GM21526 (cell line): ENCODE data around the gene MALAT1.
"Not testable (repeated sequence)": the region's sequence is repeated elsewhere in the genome, so short reads cannot be mapped to it uniquely, and the experiment has no call there.

Experiments
- ATAC-seq: cut with Tn5 transposase; IDR thresholded peaks from one replicate; pipeline ENCODE4 v1.9.1; 2021; ENCODE audit warnings: moderate library complexity; ENCODE audit not compliant: unreplicated experiment, low FRiP score

The MALAT1 gene

DNA sequence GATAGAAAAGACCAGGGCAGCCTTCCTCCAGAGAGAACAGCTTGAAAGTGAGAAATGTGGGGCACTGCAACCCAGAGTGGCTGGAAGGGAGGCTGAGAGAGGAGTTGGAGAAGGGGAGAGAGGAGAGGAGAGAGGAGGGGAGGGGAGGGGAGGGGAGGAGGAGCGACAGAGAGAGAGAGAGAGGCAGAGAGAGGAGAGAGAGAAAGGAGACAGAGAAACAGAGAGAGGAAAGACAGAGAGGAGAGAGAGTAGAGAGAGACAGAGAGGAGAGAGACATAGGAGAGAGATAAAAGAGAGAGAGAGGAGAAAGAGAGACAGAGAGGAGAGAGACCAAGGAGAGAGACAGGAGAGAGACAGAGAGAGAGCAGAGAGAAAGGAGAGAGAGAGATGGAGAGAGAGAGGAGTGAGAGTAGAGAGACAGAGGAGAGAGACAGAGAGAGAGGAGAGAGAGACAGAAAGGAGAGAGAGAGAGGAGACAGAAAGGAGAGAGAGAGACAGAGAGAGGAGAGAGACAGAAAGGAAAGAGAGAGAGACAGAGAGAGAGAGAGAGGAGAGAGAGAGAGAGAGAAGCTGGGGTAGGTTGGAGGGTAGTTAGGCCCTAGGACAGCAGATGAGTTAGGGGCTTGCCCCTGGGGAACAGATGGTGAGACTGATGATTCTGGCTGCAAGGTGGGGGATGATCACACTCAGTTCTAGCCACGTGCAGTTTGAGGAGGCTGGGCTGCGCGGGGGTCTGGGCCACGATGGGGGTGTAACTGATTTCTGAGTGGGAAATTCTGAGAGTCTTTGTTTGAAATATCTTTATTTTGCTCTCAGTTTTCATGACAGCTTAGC is 17.5 kb downstream of the MALAT1 start:
- no peak for ATAC-seq

DNA sequence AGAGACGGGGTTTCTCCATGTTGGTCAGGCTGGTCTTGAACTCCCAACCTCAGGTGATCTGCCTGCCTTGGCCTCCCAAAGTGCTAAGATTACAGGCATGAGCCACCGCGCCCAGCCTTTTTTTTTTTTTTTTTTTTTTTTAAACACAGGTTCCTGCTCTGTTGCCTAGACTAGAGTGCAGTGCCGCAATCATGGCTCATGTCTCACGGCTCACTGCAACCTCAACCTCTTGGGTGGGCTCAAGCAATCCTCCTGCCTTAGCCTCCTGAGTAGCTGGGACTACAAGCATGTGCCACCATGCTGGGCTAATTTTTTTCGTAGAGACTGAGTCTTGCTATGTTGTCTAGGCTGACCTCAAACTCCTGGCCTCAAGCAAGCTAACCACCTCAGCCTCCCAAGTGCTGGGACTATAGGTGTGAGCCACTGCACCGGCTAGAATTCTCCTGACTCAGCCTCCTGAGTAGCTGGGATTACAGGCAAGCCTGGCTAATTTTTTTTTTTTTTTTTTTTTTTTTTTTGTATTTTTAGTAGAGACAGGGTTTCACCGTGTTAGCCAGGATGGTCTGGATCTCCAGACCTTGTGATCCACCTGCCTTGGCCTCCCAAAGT is 20.2 kb downstream of the MALAT1 start:
- not testable (repeated sequence) for ATAC-seq

DNA sequence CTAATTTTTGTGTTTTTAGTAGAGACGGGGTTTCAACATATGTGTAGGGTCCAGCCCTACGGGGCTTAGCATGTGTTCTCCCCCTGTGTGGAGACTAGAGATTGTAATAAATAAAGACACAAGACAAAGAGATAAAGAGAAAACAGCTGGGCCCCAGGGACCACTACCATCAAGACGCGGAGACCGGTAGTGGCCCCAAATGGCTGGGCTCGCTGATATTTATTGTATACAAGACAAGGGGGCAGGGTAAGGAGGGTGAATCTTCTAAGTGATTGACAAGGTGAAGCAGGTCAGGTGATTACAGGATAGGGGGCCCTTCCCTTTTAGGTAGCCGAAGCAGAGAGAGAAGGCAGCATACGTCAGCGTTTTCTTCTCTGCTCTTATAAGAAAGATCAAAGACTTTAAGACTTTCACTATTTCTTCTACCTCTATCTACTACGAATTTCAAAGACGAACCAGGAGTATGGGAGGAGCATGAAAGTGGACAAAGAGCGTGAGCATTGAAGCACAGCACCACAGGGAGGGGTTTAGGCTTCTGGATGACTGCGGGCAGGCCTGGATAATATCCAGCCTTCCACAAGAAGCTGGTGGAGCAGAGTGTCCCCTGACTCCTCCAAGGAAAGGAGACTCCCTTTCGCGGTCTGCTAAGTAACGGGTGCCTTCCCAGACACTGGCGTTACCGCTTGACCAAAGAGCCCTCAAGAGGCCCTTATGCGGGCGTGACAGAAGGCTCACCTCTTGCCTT is 23.1 kb downstream of the MALAT1 start:
- not testable (repeated sequence) for ATAC-seq

DNA sequence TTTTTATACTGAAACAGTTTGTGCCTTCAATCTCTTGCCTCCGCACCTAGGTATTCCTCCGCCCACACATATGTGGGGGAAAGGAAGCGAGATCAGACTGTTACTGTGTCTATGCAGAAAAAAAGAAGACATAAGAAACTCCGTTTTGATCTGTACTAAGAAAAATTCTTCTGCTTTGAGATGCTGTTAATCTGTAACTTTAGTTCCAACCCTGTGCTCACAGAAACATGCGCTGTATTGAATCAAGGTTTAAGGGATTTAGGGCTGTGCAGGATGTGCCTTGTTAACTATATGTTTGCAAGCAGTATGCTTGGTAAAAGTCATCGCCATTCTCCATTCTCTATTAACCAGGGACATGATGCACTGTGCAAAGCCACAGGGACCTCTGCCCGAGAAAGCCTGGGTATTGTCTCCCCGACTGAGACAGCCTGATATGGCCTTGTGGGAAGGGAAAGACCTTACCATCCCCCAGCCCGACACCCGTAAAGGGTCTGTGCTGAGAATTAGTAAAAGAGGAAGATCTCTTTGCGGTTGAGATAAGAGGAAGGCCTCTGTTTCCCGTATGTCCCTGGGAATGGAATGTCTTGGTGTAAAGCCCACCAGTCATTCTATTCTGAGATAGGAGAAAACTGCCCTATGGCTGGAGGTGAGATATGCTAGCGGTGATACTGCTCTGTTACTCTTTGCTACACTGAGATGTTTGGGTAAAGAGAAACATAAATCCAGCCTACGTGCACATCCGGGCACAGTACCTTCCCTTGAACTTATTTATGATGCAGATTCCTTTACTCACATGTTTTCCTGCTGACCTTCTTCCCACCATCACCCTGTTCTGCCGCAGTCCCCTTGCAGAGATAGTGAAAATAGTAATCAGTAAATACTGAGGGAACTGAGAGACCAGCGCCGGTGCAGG is 24.1 kb downstream of the MALAT1 start:
- not testable (repeated sequence) for ATAC-seq

DNA sequence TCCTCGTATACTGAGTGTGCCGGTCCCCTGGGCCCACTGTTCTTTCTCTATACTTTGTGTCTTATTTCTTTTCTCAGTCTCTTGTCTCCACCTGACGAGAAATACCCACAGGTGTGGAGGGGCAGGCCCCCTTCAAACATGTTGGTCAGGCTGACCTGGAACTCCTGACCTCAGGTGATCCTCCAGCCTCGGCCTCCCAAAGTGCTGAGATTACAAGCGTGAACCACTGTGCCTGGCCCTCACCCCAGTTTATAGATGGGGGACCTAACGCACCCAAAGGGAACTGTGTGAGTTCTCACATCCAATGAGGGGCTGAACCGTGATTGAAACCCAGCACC is 24.8 kb downstream of the MALAT1 start:
- not testable (repeated sequence) for ATAC-seq

DNA sequence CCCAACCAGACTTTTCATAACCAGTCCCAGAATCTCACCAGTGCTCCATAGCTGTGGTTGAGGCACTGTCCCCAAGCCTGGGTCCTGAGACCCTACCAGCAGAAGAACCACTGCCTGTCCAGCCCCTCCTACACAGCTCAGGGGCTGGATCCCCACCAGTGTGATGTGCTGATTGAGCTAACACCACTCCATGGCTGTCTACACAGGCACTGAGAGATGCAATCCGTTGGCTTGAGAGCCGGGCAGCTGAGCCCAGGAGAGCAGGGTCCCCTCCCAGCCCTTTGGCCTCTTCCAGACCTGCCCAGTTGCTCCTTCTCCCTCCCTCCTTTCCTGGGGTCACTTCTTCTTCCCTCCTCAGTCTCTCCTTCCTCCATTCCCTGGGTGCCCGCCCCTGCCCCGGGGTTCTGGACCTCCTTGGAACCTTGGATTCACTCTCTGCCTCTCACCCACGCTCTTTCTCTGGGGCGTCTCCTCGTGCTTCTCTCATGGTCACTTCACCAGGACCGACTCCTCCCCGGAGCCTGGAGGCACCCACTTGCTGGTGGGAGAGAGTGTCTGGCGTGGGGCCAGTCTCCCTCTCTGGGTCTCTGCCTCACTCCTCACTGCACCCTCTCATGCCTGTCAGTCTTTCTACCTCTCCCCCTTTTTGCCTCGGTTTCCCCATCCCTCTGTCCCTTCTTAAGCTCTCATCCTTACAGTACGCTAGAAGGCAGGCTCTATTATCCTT is 25.3 kb downstream of the MALAT1 start:
- ATAC-seq = no peak

DNA sequence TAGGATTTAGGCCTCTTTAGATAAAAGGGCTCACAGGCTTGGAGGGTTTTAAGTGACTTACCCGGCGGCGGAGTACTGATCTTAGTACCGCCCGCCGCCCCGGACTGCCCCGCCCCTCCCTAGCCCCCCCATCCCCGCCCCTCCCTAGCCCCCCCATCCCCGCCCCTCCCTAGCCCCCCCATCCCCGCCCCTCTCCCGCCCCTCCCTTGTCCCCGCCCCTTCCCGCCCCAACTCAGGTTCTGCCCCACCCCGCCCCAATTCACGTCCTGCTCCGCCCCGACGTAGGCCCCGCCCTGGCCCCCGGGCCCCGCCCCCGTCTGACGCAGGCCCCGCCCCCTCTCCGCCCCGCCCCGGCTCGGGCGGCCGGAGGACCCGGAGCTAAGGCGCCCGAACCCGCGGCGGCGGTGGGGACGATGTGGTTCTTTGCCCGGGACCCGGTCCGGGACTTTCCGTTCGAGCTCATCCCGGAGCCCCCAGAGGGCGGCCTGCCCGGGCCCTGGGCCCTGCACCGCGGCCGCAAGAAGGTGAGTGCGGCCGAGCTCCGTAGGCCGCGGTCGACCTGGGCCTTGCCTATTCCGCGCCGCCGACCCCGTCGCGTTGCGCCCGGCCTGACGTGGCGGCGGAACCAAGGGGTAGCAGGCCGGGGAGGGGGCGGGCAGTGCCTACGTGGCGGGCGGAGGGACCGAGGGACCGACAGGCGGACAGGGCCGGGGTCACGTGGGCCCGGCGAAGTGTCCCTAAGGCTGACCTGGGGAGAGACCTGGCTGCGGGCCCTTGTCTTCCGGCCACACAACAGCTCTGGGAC is 26.1 kb downstream of the MALAT1 start, which contains the start of gene SCYL1:
Gene SCYL1, plus strand, starts transcription at position 343 of the 805 bp plus-strand sequence. Its CDS starts 71 bp downstream, at position 414.
- ATAC-seq = no peak

DNA sequence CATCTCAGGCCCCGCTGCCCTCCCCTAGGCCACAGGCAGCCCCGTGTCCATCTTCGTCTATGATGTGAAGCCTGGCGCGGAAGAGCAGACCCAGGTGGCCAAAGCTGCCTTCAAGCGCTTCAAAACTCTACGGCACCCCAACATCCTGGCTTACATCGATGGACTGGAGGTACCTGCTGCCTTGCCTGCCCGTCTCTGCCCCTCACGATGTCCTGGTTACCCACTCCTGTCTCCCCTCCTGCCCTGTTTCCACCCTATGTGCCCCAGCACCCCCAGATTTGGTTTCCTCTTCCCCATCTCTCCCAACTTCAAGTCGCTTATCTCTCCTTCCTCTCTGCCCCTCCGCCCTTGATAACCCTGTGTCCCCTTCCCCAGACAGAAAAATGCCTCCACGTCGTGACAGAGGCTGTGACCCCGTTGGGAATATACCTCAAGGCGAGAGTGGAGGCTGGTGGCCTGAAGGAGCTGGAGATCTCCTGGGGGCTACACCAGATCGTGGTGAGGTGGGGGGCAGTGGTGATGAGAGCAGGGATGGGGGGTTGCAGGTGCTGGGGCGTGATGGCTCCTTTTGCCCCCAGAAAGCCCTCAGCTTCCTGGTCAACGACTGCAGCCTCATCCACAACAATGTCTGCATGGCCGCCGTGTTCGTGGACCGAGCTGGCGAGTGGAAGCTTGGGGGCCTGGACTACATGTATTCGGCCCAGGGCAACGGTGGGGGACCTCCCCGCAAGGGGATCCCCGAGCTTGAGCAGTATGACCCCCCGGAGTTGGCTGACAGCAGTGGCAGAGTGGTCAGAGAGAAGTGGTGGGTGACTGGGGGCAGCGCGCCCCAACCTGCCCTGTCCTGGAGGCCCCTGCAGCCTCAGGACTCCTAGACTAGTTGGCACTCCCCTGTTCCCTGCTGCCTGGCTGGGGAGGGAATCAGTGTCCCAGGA is 27.0 kb downstream of the MALAT1 start:
- ATAC-seq = no peak

DNA sequence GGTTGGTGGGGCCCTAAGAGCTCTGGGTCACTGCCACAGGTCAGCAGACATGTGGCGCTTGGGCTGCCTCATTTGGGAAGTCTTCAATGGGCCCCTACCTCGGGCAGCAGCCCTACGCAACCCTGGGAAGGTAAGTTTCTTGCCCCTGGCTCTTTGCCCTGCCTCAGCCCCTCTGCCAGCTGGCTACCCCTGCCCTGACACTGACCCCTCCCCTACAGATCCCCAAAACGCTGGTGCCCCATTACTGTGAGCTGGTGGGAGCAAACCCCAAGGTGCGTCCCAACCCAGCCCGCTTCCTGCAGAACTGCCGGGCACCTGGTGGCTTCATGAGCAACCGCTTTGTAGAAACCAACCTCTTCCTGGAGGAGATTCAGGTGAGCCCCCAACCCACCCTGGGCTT is 27.9 kb downstream of the MALAT1 start:
- no peak for ATAC-seq

DNA sequence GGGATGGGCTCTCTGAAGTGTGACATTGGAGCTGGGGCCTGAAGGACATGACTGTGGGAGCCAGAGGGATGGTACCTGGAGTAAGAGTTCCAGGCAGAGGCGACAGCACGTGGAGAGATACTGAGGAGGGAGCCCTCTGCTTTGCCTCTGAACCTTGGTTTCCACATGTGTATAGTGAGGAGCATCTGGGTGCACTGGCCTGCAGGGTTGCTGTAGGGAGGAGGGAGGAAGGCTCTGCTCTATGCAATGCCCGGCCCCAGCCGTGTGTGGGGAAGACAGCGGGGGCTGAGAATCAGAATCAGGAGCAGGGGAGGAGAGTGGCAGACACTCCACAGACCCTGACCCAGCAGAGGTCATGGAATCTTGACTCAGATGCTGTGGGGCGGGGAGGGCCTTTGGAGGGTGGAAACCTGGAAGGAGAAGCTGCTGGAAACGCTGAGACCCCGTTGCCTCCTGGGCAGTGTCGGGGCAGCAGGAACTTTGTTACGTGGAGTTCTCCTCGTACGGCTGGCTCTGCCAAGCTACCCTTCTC is 30.0 kb downstream of the MALAT1 start:
- no peak for ATAC-seq

DNA sequence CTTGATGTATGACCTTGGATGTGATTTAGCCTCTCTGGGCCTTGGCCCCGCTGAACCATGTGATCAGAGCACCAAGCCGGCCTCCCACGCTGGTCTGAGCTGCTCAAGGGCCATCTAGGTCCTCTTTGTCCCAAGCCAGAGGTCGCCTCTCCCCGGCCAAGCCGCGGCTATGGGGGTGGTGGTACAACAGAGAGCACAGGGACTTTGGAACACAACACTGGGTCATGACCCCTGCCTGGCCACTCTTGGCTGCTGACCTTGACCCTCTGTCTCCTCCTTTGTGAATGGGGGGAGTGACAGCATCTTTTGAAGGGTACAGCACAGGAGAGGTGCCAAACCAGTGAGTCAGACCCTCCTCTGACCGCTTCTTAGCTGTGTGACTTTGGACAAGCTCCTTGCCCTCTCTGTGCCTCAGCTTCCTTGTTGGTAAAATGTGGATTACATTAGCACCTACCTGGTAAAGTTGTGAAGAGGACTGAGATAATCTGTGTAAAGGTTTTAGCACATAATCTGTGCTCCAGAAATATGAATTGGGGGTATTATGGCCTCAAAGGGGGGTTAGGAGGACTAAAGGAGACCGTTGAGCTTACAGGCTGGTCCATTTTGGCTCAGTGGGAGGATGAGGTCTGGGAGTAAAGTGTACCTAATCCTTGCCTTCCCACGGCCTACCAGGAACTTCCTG is 30.8 kb downstream of the MALAT1 start:
- ATAC-seq = no peak

DNA sequence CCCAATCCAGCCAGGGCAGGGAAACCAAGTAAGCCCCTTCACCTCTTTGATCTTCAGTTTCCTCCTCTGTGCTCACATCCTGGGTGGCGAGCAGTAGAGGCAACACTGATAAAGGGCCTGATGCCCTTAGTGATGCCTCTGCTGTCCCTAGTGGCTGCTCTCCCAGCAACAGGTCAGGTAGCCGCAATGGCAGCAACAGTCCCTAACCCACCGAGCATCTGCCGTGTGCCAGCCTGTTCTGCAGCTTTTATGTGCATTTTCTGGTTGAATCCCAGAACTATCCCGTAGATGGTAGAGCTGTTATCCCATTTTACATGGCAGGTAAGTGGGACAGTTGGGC is 31.3 kb downstream of the MALAT1 start:
- ATAC-seq = no peak

DNA sequence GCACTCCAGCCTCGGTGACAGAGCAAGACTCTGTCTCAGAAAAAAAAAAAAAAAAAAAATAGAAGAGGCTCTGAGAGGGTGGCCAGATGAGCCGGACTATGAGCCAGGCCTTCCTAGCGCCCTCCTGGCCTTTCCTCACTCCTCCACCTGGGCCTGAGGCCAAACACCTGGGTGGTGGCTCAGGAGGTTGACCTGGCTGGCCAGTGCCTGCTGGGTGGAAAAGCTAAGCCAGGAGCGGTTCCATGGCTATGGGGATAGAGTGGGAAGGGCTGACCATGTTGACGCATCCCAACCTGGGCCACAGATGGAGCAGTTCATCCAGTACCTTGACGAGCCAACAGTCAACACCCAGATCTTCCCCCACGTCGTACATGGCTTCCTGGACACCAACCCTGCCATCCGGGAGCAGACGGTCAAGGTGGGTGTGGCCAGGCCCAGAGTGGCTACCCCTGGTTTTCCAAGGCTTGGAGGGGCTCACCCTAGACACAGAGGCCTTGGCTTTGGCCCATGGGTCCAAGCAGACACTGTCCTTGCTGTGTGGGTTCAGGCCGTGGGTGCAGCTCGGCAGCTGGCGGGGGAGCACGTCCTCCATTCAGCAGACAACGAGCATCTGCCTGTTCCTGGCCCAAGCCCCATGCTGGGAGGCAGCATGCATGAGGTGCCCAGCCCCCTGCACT is 33.7 kb downstream of the MALAT1 start:
- no peak for ATAC-seq

DNA sequence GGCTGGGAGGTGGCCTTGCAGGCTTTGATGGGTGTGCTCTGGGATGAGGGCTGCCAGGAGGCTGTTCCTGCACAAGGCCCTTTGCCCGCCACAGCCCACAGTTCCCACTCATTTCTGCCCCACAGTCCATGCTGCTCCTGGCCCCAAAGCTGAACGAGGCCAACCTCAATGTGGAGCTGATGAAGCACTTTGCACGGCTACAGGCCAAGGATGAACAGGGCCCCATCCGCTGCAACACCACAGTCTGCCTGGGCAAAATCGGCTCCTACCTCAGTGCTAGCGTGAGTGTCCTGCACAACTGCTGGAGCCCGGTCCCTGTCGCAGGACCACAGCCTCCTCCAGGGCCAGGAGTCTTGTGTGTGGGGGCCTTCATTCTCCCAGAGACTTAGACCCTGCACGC is 36.3 kb downstream of the MALAT1 start:
- no peak for ATAC-seq

DNA sequence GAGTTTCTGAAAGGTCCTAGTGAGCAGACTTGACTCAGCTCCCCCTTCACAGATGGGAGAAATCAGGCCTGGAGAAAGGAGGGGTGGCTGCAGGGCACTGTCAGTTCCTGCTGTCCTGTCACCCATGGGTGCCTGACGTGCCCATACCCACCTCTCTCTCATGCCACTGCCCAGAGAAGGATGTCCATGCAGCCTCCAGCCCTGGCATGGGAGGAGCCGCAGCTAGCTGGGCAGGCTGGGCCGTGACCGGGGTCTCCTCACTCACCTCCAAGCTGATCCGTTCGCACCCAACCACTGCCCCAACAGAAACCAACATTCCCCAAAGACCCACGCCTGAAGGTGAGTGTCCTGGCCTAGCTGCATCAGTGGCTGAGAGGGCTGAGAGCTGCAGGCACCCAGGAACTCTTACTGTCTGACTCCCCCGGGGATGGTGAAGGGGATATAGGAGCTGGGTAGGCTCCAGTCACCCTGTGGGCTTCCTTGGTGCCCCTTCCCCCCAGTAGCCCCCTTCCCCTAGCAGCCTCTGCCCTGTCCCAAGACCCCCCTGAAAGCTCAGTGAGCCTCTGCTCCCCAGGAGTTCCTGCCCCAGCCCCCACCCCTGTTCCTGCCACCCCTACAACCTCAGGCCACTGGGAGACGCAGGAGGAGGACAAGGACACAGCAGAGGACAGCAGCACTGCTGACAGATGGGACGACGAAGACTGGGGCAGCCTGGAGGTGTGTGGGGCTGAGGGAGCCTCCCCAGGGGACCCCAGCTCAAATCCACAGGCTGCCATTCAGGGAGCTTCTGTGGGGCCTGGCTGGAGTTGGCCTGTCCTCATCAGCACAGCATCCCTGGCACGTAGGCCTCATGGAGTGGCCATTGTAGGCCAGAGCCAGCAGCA is 37.8 kb downstream of the MALAT1 start:
- no peak for ATAC-seq

DNA sequence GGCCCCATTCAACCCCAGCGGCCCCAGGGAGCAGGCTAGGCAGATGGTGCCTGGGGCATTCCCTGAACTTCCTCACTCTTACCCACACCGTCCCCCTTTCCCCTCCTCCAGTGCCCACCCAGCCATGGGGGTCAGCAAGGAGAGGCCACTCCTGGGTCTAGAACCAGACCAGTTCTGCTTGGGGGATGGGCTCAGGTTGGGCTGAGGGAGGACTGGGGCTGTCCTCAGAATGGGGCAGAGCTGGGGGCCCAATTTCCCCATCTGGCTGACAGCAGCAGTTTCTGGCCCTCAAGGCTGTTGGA is 38.4 kb downstream of the MALAT1 start:
- no peak for ATAC-seq
